Measurements from ENCODE around the gene HSD3B7.

DNA sequence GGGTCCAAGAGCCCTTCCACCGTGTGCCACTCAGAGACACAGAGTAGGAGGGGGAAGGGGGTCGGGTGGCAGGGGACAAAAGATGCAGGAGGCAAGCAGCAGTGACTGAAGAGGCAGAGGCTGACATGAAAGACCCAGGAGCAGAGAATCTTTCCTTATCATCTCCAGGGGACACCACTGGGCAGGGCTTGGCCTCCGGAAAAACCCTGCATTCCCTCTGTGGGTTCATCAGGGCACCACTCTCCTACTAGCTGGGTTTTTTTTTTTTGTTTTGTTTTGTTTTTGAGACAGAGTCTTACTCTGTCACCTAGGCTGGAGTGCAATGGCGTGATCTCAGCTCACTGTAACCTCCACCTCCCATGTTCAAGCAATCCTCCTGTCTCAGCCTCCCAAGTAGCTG lies 46.3 kb downstream of the HSD3B7 start:
- TF ChIP-seq, protein P1, sequence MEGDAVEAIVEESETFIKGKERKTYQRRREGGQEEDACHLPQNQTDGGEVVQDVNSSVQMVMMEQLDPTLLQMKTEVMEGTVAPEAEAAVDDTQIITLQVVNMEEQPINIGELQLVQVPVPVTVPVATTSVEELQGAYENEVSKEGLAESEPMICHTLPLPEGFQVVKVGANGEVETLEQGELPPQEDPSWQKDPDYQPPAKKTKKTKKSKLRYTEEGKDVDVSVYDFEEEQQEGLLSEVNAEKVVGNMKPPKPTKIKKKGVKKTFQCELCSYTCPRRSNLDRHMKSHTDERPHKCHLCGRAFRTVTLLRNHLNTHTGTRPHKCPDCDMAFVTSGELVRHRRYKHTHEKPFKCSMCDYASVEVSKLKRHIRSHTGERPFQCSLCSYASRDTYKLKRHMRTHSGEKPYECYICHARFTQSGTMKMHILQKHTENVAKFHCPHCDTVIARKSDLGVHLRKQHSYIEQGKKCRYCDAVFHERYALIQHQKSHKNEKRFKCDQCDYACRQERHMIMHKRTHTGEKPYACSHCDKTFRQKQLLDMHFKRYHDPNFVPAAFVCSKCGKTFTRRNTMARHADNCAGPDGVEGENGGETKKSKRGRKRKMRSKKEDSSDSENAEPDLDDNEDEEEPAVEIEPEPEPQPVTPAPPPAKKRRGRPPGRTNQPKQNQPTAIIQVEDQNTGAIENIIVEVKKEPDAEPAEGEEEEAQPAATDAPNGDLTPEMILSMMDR (tag by site-specific recombination; IDR thresholded peaks at IDR 0.05): no peak
- TF ChIP-seq ZNF48 (tag by site-specific recombination; IDR thresholded peaks at IDR 0.05) (no peak), ZNF707 (tag by site-specific recombination; IDR thresholded peaks at IDR 0.05) (no peak)
